Measurements from ENCODE around the gene CABLES1. TPM values are rescaled to one million over a fixed set of nuclear protein-coding genes. Genes with fewer than 3 reads are reported as not detected.

Gene CABLES1
- total RNA-seq, 2 experiments from 2014 or later = not detected

DNA sequence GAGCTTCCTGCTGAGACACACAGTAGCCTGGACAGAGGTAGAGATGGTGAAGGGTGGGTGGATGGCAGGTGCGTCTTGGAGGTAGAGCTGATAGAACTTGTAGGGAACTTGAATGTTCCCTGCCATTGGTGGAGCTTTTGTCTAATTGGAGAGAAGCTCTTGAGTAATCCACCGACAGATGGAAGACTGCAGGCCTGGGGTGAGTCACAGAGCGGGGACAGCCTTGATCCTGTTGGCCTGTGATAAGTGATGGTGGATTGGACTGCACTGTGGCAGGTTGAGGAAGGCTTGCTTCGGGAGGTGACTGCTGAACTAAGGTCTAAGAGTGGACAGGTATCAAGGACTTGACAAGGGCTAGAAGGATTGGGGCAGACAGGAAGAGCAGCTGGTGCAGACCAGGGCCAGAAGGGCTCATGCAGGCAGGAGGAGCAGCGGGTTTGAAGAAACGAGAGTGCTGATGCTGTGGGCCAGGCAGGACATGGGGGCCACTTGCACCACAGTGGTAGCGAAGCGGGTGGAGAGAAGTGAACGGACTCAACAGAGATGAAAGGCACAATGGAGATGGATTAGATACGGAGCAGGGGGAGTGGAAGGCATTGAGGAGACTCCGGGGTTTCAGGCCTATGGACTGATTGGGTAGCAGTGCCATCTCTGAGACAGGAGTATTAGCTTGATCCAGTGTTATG, 16.3 kb downstream of the CABLES1 start:
- TF ChIP-seq, protein P1, sequence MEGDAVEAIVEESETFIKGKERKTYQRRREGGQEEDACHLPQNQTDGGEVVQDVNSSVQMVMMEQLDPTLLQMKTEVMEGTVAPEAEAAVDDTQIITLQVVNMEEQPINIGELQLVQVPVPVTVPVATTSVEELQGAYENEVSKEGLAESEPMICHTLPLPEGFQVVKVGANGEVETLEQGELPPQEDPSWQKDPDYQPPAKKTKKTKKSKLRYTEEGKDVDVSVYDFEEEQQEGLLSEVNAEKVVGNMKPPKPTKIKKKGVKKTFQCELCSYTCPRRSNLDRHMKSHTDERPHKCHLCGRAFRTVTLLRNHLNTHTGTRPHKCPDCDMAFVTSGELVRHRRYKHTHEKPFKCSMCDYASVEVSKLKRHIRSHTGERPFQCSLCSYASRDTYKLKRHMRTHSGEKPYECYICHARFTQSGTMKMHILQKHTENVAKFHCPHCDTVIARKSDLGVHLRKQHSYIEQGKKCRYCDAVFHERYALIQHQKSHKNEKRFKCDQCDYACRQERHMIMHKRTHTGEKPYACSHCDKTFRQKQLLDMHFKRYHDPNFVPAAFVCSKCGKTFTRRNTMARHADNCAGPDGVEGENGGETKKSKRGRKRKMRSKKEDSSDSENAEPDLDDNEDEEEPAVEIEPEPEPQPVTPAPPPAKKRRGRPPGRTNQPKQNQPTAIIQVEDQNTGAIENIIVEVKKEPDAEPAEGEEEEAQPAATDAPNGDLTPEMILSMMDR (IDR thresholded peaks at IDR 0.05) = no peak
- Histone ChIP-seq H3K36me3 (ENCODE audit: insufficient read depth, low read length) (no peaks in the 10 kb centered on the region), H3K27ac (ENCODE audit: low read depth in 1 of 2, low read length in 2 of 2) (no peak overlapping the region), H3K4me1 (ENCODE audit: insufficient read depth, low read length) (no peaks in the 10 kb centered on the region), H3K9me3 (ENCODE audit: control insufficient read depth in 1 of 2, insufficient read depth in 1 of 2, low read length in 2 of 2) (no peaks in the 10 kb centered on the region), H3K27me3 (ENCODE audit: control insufficient read depth in 1 of 2, insufficient read depth in 2 of 2, low read length in 2 of 2) (no peaks in the 10 kb centered on the region), H3K4me3 (ENCODE audit: low read length) (no peak overlapping the region)
- Mint-ChIP-seq H3K27ac (no peak overlapping the region), H3K36me3 (ENCODE audit: low read depth) (no peaks in the 10 kb centered on the region), H3K27me3 (no peaks in the 10 kb centered on the region), H3K4me1 (ENCODE audit: low read depth) (no peaks in the 10 kb centered on the region), H3K9me3 (no peaks in the 10 kb centered on the region), H3K4me3 (no peak overlapping the region)
- intact Hi-C loops (cut with DNase I, micrococcal nuclease) = no loop called here
- ATAC-seq (ENCODE audit: poor library complexity) = no peak
- ChIA-PET POLR2A (no interaction called here), CTCF (no interaction called here)
- DNase-seq = no peak

DNA sequence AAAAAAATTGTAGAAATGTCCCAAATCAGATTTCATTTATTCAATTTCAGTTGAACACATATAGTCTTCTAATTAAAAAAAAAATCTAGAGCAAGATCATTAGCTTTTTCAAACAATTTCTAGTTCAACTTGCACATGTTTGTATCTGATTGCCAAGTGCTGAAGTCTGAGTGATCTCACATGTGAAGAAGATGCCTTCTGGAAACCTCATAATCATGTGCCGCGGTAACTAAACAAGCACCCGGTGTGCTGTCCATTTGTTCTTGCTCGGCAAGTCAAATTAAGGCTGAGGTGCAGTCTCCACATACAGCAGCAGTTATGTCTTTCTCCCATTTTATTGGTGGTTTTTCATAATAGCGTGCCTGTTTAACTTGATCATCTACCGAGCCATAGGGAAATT, 18.7 kb downstream of the CABLES1 start:
- TF ChIP-seq, protein P1 (IDR thresholded peaks at IDR 0.05) = no peak
- Histone ChIP-seq H3K4me1 (ENCODE audit: insufficient read depth, low read length) (no peaks in the 10 kb centered on the region), H3K36me3 (ENCODE audit: insufficient read depth, low read length) (no peaks in the 10 kb centered on the region), H3K27ac (ENCODE audit: low read depth in 1 of 2, low read length in 2 of 2) (no peak overlapping the region), H3K9me3 (ENCODE audit: control insufficient read depth in 1 of 2, insufficient read depth in 1 of 2, low read length in 2 of 2) (no peaks in the 10 kb centered on the region), H3K27me3 (ENCODE audit: control insufficient read depth in 1 of 2, insufficient read depth in 2 of 2, low read length in 2 of 2) (no peaks in the 10 kb centered on the region), H3K4me3 (ENCODE audit: low read length) (no peak overlapping the region)
- H3K4me3 Mint-ChIP-seq = no peak overlapping the region
- H3K27me3 Mint-ChIP-seq = no peaks in the 10 kb centered on the region
- intact Hi-C loops (cut with DNase I, micrococcal nuclease) = no loop called here
- no peaks in the 10 kb centered on the region for H3K9me3 Mint-ChIP-seq
- H3K4me1 Mint-ChIP-seq (ENCODE audit: low read depth) = no peaks in the 10 kb centered on the region
- no peak for DNase-seq
- no peak overlapping the region for H3K27ac Mint-ChIP-seq
- ATAC-seq (ENCODE audit: poor library complexity) = no peak
- ChIA-PET CTCF (no interaction called here), POLR2A (no interaction called here)
- no peaks in the 10 kb centered on the region for H3K36me3 Mint-ChIP-seq (ENCODE audit: low read depth)

DNA sequence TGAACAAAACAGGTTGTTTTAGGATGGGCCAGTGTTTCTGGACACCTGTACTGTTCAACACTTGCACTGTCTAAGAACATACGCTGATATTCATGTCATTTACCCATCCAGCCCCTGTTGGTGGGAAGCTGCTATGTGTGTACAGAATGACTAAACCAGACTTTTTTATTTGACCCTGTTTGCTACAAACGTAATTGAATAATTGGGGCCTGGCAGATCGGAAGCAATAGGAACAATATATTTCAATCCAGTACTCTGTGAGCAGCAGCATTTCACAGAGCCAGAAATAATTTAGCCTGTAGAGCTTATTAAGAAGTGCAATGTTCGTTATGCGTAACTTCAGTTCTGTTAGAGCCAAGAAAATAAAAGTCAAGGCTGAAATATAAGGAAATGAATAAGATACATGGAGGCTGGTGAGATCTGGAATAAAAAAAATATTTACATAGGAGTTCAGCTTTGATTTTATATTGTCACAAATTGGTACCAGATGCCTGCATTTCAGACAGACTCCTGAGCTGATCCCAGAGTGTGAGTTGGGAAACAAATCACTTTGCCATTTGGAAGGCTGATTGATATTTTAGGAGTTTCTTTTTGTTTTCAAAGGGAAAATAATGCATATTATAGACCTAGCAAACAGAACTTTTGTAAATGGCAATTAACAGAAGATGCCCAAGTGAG, 19.7 kb downstream of the CABLES1 start:
- H3K9me3 ChIP-seq (ENCODE audit: control insufficient read depth in 1 of 2, insufficient read depth in 1 of 2, low read length in 2 of 2) = no peaks in the 10 kb centered on the region
- Mint-ChIP-seq H3K4me3 (no peak overlapping the region), H3K9me3 (no peaks in the 10 kb centered on the region), H3K36me3 (ENCODE audit: low read depth) (no peaks in the 10 kb centered on the region), H3K27me3 (no peaks in the 10 kb centered on the region), H3K4me1 (ENCODE audit: low read depth) (no peaks in the 10 kb centered on the region), H3K27ac (no peak overlapping the region)
- CTCF ChIA-PET = no interaction called here
- ATAC-seq (ENCODE audit: poor library complexity) (no peak), DNase-seq (no peak)
- no peak overlapping the region for H3K27ac ChIP-seq (ENCODE audit: low read depth in 1 of 2, low read length in 2 of 2)
- H3K4me3 ChIP-seq (ENCODE audit: low read length) = no peak overlapping the region
- H3K4me1 ChIP-seq (ENCODE audit: insufficient read depth, low read length) = no peaks in the 10 kb centered on the region
- TF ChIP-seq, protein P1 (IDR thresholded peaks at IDR 0.05) = no peak
- intact Hi-C loops (cut with DNase I, micrococcal nuclease) = no loop called here
- no peaks in the 10 kb centered on the region for H3K27me3 ChIP-seq (ENCODE audit: control insufficient read depth in 1 of 2, insufficient read depth in 2 of 2, low read length in 2 of 2)
- POLR2A ChIA-PET = no interaction called here
- H3K36me3 ChIP-seq (ENCODE audit: insufficient read depth, low read length) = no peaks in the 10 kb centered on the region
